ENCODE measurements around the gene SMCO2.

DNA sequence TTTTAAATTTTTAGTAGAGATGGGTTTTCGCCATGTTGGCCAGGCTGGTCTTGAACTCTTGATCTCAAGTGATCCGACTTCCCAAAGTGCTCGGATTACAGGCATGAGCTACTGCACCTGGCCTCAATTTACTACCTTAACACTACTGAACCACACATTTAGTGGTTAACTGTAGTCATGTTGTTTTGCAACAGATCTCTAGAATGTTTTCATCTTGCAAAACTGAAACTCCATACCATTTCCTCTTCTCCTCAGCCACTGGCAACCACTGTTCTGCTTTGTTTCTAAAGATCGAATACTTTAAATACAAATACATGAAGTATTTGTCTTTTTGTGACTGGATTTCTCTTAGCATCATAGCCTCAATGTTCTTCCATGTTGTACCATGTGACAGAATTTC is 15.4 kb upstream of the SMCO2 start:
- TF ChIP-seq, protein P1, sequence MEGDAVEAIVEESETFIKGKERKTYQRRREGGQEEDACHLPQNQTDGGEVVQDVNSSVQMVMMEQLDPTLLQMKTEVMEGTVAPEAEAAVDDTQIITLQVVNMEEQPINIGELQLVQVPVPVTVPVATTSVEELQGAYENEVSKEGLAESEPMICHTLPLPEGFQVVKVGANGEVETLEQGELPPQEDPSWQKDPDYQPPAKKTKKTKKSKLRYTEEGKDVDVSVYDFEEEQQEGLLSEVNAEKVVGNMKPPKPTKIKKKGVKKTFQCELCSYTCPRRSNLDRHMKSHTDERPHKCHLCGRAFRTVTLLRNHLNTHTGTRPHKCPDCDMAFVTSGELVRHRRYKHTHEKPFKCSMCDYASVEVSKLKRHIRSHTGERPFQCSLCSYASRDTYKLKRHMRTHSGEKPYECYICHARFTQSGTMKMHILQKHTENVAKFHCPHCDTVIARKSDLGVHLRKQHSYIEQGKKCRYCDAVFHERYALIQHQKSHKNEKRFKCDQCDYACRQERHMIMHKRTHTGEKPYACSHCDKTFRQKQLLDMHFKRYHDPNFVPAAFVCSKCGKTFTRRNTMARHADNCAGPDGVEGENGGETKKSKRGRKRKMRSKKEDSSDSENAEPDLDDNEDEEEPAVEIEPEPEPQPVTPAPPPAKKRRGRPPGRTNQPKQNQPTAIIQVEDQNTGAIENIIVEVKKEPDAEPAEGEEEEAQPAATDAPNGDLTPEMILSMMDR (IDR thresholded peaks at IDR 0.05; ENCODE audit: low read depth, low read length, missing input control) = no peak
- TF ChIP-seq, protein P2, sequence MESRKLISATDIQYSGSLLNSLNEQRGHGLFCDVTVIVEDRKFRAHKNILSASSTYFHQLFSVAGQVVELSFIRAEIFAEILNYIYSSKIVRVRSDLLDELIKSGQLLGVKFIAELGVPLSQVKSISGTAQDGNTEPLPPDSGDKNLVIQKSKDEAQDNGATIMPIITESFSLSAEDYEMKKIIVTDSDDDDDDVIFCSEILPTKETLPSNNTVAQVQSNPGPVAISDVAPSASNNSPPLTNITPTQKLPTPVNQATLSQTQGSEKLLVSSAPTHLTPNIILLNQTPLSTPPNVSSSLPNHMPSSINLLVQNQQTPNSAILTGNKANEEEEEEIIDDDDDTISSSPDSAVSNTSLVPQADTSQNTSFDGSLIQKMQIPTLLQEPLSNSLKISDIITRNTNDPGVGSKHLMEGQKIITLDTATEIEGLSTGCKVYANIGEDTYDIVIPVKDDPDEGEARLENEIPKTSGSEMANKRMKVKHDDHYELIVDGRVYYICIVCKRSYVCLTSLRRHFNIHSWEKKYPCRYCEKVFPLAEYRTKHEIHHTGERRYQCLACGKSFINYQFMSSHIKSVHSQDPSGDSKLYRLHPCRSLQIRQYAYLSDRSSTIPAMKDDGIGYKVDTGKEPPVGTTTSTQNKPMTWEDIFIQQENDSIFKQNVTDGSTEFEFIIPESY (IDR thresholded peaks at IDR 0.05) = no peak
- TF ChIP-seq, protein P3, sequence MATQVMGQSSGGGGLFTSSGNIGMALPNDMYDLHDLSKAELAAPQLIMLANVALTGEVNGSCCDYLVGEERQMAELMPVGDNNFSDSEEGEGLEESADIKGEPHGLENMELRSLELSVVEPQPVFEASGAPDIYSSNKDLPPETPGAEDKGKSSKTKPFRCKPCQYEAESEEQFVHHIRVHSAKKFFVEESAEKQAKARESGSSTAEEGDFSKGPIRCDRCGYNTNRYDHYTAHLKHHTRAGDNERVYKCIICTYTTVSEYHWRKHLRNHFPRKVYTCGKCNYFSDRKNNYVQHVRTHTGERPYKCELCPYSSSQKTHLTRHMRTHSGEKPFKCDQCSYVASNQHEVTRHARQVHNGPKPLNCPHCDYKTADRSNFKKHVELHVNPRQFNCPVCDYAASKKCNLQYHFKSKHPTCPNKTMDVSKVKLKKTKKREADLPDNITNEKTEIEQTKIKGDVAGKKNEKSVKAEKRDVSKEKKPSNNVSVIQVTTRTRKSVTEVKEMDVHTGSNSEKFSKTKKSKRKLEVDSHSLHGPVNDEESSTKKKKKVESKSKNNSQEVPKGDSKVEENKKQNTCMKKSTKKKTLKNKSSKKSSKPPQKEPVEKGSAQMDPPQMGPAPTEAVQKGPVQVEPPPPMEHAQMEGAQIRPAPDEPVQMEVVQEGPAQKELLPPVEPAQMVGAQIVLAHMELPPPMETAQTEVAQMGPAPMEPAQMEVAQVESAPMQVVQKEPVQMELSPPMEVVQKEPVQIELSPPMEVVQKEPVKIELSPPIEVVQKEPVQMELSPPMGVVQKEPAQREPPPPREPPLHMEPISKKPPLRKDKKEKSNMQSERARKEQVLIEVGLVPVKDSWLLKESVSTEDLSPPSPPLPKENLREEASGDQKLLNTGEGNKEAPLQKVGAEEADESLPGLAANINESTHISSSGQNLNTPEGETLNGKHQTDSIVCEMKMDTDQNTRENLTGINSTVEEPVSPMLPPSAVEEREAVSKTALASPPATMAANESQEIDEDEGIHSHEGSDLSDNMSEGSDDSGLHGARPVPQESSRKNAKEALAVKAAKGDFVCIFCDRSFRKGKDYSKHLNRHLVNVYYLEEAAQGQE (IDR thresholded peaks at IDR 0.05) = no peak
- TF ChIP-seq RAD21 (IDR thresholded peaks at IDR 0.05) = no peak
- TF ChIP-seq SP1 (IDR thresholded peaks at IDR 0.05) = no peak

Data from liver (tissue), 3 donors.